GM23338 (cell line): ENCODE data around the gene C4orf54. TPM values are rescaled to one million over a fixed set of nuclear protein-coding genes. Genes with fewer than 3 reads are reported as not detected.

Experiments used
- ATAC-seq: fragments of 200-7000 bp; cut with Tn5 transposase; 3 replicates; pipeline ENCODE4 v1.9.1; 2020
- DNase-seq: peaks from one replicate; pipeline ENCODE4 v3.0.0-alpha.2; 2015; ENCODE audit warnings: low spot score
- H2AFZ ChIP-seq: fragments of 200-600 bp; sonication (generic); 2 replicates; pipeline ENCODE4 v1.8.0; 2016; ENCODE audit warnings: antibody characterized with exemption, mild to moderate bottlenecking, moderate library complexity
- H3F3A ChIP-seq: fragments of 200-600 bp; sonication (generic); replicated peaks from 2 replicates; pipeline ENCODE4 v1.8.0; 2017; ENCODE audit warnings: antibody characterized with exemption, mixed run types, low read depth
- H3K27ac ChIP-seq: fragments of 200-600 bp; sonication (generic); 2 replicates; pipeline ENCODE4 v1.6.1; 2016; ENCODE audit warnings: low read depth
- H3K27me3 ChIP-seq: fragments of 200-600 bp; sonication (generic); 2 replicates; pipeline ENCODE4 v1.8.0; 2016; ENCODE audit warnings: mild to moderate bottlenecking, mixed run types, moderate library complexity; ENCODE audit not compliant: insufficient read depth
- H3K36me3 ChIP-seq: fragments of 200-600 bp; sonication (generic); 2 replicates; pipeline ENCODE4 v1.8.0; 2016; ENCODE audit warnings: mild to moderate bottlenecking; ENCODE audit not compliant: insufficient read depth
- H3K4me1 ChIP-seq: fragments of 200-600 bp; sonication (generic); 2 replicates; pipeline ENCODE4 v1.8.0; 2016; ENCODE audit warnings: mild to moderate bottlenecking, moderate library complexity; ENCODE audit not compliant: insufficient read depth
- H3K4me2 ChIP-seq: fragments of 200-600 bp; sonication (generic); 2 replicates; pipeline ENCODE4 v1.7.1; 2017; ENCODE audit warnings: mixed run types
- H3K4me3 ChIP-seq: fragments of 200-600 bp; sonication (generic); 2 replicates; pipeline ENCODE4 v1.6.1; 2016; ENCODE audit warnings: mixed run types
- H3K79me2 ChIP-seq: fragments of 200-600 bp; sonication (generic); replicated peaks from 2 replicates; pipeline ENCODE4 v1.8.0; 2017; ENCODE audit warnings: mild to moderate bottlenecking; ENCODE audit not compliant: insufficient read depth
- H3K9me2 ChIP-seq: fragments of 200-600 bp; sonication (generic); 2 replicates; pipeline ENCODE4 v1.8.0; 2017; ENCODE audit not compliant: insufficient read depth
- H4K20me1 ChIP-seq: fragments of 200-600 bp; sonication (generic); replicated peaks from 2 replicates; pipeline ENCODE4 v1.8.0; 2017; ENCODE audit warnings: mild to moderate bottlenecking; ENCODE audit not compliant: insufficient read depth
- H3K27ac Mint-ChIP-seq: 2 replicates; pipeline ENCODE4 v1.8.0; 2020; ENCODE audit warnings: inconsistent platforms, mild to moderate bottlenecking, moderate library complexity, mixed read lengths
- H3K27me3 Mint-ChIP-seq: 3 replicates; pipeline ENCODE4 v1.8.0; 2022; ENCODE audit warnings: low read depth, mild to moderate bottlenecking, moderate library complexity, mixed read lengths, inconsistent platforms; ENCODE audit not compliant: insufficient read depth, poor library complexity
- H3K36me3 Mint-ChIP-seq: 3 replicates; pipeline ENCODE4 v1.8.0; 2021; ENCODE audit warnings: low read depth, mild to moderate bottlenecking, inconsistent platforms, moderate library complexity, mixed read lengths
- H3K4me1 Mint-ChIP-seq: 3 replicates; pipeline ENCODE4 v1.8.0; 2020; ENCODE audit warnings: mild to moderate bottlenecking, inconsistent platforms, mixed read lengths
- H3K4me3 Mint-ChIP-seq: 3 replicates; pipeline ENCODE4 v1.8.0; 2021; ENCODE audit warnings: moderate library complexity, mild to moderate bottlenecking, inconsistent platforms, mixed read lengths
- H3K9me3 Mint-ChIP-seq: 3 replicates; pipeline ENCODE4 v1.8.0; 2020; ENCODE audit warnings: moderate library complexity, mild to moderate bottlenecking, inconsistent platforms, mixed read lengths
- CREB1 ChIP-seq: fragments of 250-450 bp; sonication (Bioruptor Pico); IDR thresholded peaks from 2 replicates; pipeline ENCODE4 v1.5.0; 2020; ENCODE audit warnings: low read depth, mild to moderate bottlenecking, moderate library complexity
- EZH2phosphoT487 ChIP-seq: fragments of 200-600 bp; sonication (generic); IDR thresholded peaks from one replicate; pipeline ENCODE4 v1.8.1; 2018; ENCODE audit warnings: antibody characterized with exemption; ENCODE audit not compliant: unreplicated experiment
- JUNB ChIP-seq: IDR thresholded peaks from one replicate; pipeline ENCODE4 v1.6.1; 2016; ENCODE audit warnings: antibody characterized with exemption; ENCODE audit not compliant: unreplicated experiment
- NANOG ChIP-seq: IDR thresholded peaks from 2 replicates; pipeline ENCODE4 v1.6.1; 2016; ENCODE audit warnings: antibody characterized with exemption, borderline replicate concordance
- STAT1 ChIP-seq: IDR thresholded peaks from one replicate; pipeline ENCODE4 v1.6.1; 2016; ENCODE audit warnings: antibody characterized with exemption; ENCODE audit not compliant: unreplicated experiment
- ZNF114 ChIP-seq: fragments of 250-450 bp; sonication (Bioruptor Pico); IDR thresholded peaks from 2 replicates; pipeline ENCODE4 v1.5.0; 2020; ENCODE audit warnings: mild to moderate bottlenecking, moderate library complexity
- ZNF331 ChIP-seq: fragments of 250-450 bp; sonication (Bioruptor Pico); IDR thresholded peaks from 2 replicates; pipeline ENCODE4 v1.5.0; 2020; ENCODE audit warnings: low read depth, mild to moderate bottlenecking, moderate library complexity
- ZNF462 ChIP-seq: fragments of 250-450 bp; sonication (Bioruptor Pico); IDR thresholded peaks from 2 replicates; pipeline ENCODE4 v1.5.0; 2020; ENCODE audit warnings: mild to moderate bottlenecking, moderate library complexity
- polyA plus RNA-seq: library from polyadenylated mRNA; unstranded; fragments of >200 nt; fragmentation: Nextera tagmentation; extraction: Ambion mirVana; gene quantifications from 2 replicates; pipeline ENCODE4 v1.2.1, GENCODE V29; 2016
- total RNA-seq: library from RNA; depleted of rRNA; stranded (reverse); fragments of >200 nt; shearing (Covaris generic); gene quantifications from 2 replicates; pipeline ENCODE4 v1.2.3, GENCODE V29; 2014
- TF ChIP-seq, protein P1 (sequence below), 2 experiments: fragments of 200-600 bp in 1 of 2; sonication (generic) in 1 of 2; conservative IDR thresholded peaks; 2 replicates each; pipeline versions ENCODE4 v1.5.1 to v1.6.1; 2016 to 2017; ENCODE audit warnings: antibody characterized with exemption in 2 of 2, low read depth in 2 of 2, mild to moderate bottlenecking in 2 of 2, moderate library complexity in 1 of 2

Gene C4orf54
- total and polyA plus RNA-seq, 2 experiments from 2014 or later = 0.03 TPM; not detected in 1

DNA sequence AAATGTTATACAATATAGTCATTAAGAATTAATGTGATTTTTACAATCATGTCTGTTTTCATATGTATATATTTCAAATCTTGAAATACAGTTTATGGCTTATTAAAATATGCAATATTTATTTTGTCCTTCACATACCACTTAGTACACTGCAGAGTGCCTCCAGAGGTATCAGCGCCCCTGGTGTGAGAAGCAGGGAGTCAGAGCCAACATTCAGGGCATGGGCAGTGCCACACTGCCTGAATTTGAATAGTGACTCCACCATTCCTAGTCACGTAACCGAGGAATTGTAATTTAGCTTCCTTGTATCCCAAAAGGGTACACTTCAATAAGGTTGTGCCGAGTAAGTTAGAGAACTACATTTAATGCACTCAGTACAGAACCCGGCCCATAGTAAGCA is 4.3 kb upstream of the C4orf54 start (continued):
- TF ChIP-seq ZNF462 = no peak

- no peaks in the 10 kb centered on the region for H3K36me3 ChIP-seq
- H3K4me3 ChIP-seq = no peak overlapping the region
- no peaks in the 10 kb centered on the region for H3K27me3 Mint-ChIP-seq
- no peaks in the 10 kb centered on the region for H3F3A ChIP-seq
- H3K36me3 Mint-ChIP-seq = no peaks in the 10 kb centered on the region
- no peaks in the 10 kb centered on the region for H3K9me3 Mint-ChIP-seq
- H4K20me1 ChIP-seq = no peaks in the 10 kb centered on the region
- H3K4me1 Mint-ChIP-seq = peaks cover 4% of the 10 kb centered on the region; the same call in 1 of the 3 replicates
- no peak overlapping the region for H3K4me3 Mint-ChIP-seq
- no peak overlapping the region for H3K4me2 ChIP-seq
- H2AFZ ChIP-seq = peak overlapping the region; percentile 47; the same call in 1 of the 2 replicates
- no peaks in the 10 kb centered on the region for H3K4me1 ChIP-seq
- H3K79me2 ChIP-seq = no peaks in the 10 kb centered on the region
- H3K27ac Mint-ChIP-seq = no peak overlapping the region
- DNase-seq = no peak
- no peaks in the 10 kb centered on the region for H3K27me3 ChIP-seq
- H3K9me2 ChIP-seq = no peaks in the 10 kb centered on the region
- H3K27ac ChIP-seq = no peak overlapping the region
- no peak for ATAC-seq
- TF ChIP-seq EZH2phosphoT487 (no peak), CREB1 (CRISPR knock-in tag) (no peak), ZNF462 (no peak), NANOG (no peak), STAT1 (no peak), JUNB (no peak), ZNF114 (no peak), ZNF331 (CRISPR knock-in tag) (no peak)
- TF ChIP-seq, protein P1, sequence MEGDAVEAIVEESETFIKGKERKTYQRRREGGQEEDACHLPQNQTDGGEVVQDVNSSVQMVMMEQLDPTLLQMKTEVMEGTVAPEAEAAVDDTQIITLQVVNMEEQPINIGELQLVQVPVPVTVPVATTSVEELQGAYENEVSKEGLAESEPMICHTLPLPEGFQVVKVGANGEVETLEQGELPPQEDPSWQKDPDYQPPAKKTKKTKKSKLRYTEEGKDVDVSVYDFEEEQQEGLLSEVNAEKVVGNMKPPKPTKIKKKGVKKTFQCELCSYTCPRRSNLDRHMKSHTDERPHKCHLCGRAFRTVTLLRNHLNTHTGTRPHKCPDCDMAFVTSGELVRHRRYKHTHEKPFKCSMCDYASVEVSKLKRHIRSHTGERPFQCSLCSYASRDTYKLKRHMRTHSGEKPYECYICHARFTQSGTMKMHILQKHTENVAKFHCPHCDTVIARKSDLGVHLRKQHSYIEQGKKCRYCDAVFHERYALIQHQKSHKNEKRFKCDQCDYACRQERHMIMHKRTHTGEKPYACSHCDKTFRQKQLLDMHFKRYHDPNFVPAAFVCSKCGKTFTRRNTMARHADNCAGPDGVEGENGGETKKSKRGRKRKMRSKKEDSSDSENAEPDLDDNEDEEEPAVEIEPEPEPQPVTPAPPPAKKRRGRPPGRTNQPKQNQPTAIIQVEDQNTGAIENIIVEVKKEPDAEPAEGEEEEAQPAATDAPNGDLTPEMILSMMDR (conservative IDR thresholded peaks at IDR 0.05; ENCODE audit: low read depth in 2 of 2) = no peak
Measured at GRCh38 chr4:99658666-99659065, 1.0 kb upstream of the C4orf54 start.
